Astrocyte of the spinal cord (primary cell): ENCODE measurements around the gene RYR3.

Experiments used
- DNase-seq: peaks from one replicate; pipeline ENCODE4 v3.0.0; 2011; ENCODE audit warnings: low read depth, low spot score
- H3K4me3 ChIP-seq: 2 replicates; pipeline ENCODE4 v1.5.1; 2011; ENCODE audit warnings: low read depth, mild to moderate bottlenecking, low read length, moderate library complexity
- in situ Hi-C: cut with HindIII; loops from 2 replicates; pipeline ENCODE4 v1.10.0; 2017; ENCODE audit warnings: low sequenced_read_pairs
- TF ChIP-seq, protein P1 (sequence below): IDR thresholded peaks from 2 replicates; pipeline ENCODE4 v1.5.1; 2012; ENCODE audit warnings: low read depth, mild to moderate bottlenecking, low read length, inconsistent platforms

RYR3 gene

DNA sequence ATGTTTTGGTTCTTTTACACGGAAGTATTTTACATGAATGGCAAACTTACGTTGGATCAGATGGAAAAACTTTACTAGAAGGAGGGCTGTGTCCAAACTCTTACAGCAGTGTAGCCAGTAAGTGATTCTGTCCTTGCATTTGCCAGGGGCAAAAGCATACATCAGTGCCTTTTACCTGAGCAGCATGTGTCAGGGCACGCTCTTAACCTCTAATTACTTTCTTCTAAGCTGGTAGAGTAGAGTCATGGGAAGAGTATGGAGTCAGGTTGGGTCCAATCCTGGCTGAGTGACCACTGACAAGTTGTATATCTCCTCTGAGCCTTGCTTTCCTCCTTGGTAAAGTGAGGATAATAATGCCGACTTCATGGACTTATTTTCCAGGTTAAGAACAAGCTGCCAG is 47.1 kb downstream of the RYR3 start:
- H3K4me3 ChIP-seq: no peak overlapping the region
- TF ChIP-seq, protein P1, sequence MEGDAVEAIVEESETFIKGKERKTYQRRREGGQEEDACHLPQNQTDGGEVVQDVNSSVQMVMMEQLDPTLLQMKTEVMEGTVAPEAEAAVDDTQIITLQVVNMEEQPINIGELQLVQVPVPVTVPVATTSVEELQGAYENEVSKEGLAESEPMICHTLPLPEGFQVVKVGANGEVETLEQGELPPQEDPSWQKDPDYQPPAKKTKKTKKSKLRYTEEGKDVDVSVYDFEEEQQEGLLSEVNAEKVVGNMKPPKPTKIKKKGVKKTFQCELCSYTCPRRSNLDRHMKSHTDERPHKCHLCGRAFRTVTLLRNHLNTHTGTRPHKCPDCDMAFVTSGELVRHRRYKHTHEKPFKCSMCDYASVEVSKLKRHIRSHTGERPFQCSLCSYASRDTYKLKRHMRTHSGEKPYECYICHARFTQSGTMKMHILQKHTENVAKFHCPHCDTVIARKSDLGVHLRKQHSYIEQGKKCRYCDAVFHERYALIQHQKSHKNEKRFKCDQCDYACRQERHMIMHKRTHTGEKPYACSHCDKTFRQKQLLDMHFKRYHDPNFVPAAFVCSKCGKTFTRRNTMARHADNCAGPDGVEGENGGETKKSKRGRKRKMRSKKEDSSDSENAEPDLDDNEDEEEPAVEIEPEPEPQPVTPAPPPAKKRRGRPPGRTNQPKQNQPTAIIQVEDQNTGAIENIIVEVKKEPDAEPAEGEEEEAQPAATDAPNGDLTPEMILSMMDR: no peak
- no peak for DNase-seq
- in situ Hi-C loops: no loop called here

DNA sequence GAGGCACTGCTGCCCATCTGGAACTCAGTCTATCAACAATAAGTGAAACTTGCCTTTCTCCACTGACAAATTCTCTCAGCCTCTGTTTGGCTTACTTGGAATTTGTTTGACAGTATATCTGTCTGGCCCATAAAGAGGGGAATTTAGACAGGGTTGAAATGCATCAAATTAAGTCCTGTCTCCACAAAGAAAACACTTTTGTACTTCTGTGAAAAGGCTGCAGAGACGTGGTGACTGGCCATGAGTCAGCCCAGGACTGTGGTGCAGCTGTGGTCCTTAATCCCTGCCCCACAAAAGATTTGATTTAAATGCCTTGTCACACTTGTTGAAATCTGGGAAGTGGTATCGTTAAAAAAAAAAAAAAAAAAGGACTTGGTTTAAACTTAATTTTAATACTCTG is 47.5 kb downstream of the RYR3 start:
- in situ Hi-C loops: no loop called here
- peak; percentile 25 for DNase-seq
- H3K4me3 ChIP-seq: no peak overlapping the region
- TF ChIP-seq, protein P1: no peak

DNA sequence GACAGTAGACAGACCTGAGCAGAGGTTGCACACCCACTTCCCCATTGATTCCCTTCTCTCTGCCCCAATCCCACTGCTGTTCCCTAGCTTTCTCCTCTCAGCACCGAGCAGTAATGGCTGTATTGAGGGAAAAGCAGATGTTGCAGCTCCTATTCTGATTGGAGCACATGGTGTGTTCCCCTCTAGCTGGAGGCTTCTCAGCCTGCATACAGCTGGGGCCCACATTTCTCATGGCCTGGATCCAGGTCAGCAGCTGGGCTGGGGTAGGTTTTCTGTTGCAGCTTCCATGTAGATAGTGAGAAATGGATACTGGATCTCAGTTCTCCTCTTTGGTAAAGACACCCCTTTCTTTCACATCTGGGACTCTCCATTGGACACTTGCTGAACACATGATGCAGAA is 50.1 kb downstream of the RYR3 start:
- in situ Hi-C loops: no loop called here
- no peak for DNase-seq
- TF ChIP-seq, protein P1: no peak
- no peak overlapping the region for H3K4me3 ChIP-seq

DNA sequence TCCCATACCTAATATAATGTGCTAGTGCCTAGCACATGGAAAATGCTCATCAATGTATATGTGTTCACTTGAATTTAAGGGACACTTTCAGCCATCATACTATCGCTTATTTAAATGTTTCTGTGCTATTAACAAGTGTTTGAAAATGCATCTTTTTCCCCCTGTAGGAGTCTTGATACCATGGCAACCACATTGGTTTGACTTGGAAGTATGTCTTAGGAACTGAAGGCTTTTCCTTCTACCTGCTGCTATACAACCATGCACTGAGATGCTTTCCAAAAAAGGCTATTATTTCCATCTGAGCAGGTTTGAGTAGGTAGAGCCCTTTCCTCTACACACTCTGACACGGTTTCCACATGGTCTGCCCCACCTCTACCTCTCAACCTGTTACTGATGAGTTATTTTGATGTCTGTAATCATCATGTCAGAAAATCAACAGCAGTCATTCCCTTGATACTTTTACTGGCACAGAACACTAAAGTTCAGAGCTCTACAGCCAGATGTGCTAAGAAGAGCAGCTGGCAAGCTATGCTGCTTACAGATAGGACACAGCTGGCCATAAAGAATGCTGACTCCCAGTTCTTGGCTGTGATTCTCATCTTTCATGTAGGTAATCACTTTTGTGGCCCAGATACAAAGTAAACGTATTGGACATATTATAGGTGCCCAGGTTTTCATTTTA is 59.3 kb downstream of the RYR3 start:
- TF ChIP-seq, protein P1: no peak
- in situ Hi-C loops: no loop called here
- H3K4me3 ChIP-seq: no peak overlapping the region
- DNase-seq: no peak

DNA sequence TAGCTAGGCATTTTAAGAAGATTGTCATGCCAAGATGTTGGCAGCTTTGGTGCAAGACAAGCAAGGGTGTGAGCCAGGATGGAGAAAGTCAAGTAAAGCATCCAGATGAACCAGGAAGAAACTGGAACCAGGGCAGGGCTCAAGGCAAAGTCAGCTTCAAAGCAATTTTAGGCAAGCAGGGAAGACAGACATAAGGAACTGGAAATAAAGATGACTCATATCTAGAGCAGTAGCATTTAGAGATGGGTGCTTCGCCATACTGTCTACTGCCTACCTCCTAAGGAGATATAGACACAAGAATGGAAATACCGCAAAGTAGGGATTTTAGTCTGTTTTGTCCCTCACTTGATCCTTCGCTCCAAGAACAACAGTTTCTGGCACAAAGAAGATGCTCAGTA is 59.9 kb downstream of the RYR3 start:
- in situ Hi-C loops: no loop called here
- TF ChIP-seq, protein P1: no peak
- no peak for DNase-seq
- H3K4me3 ChIP-seq: no peak overlapping the region

DNA sequence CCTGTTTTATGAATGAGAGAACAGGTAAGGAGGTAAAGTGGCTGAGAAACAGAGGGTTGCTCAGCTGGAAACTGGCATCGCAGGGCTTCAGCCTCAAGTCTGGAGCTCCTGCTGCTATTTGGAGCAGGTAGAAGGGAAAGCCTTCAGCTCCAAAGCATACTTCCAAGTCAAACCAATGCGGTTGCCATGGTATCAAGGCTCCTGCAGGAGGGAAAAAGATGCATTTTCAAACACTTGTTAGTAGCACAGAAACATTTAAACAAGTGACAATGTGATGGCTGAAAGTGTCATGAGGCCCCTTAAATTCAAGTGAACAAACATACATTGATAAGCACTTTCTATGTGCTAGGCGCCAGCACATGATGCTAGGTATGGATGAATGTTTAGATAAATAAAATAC is 60.4 kb downstream of the RYR3 start:
- no peak overlapping the region for H3K4me3 ChIP-seq
- TF ChIP-seq, protein P1: no peak
- in situ Hi-C loops: no loop called here
- DNase-seq: no peak
